ENCODE results near the gene ZNF385C. TPM values are rescaled to one million over a fixed set of nuclear protein-coding genes. Genes with fewer than 3 reads are reported as not detected.

The ZNF385C gene
- total RNA-seq, 1 experiment from 2014 or later: 3.7 TPM

GRCh38 chr17:42130310-42130936 lies 32.1 kb upstream of the ZNF385C start (continued):
- TF ChIP-seq ZNF423 (CRISPR knock-in tag; IDR thresholded peaks at IDR 0.05) (no peak), ZNF671 (CRISPR knock-in tag; IDR thresholded peaks at IDR 0.05) (no peak)
- TF ChIP-seq, protein P1, sequence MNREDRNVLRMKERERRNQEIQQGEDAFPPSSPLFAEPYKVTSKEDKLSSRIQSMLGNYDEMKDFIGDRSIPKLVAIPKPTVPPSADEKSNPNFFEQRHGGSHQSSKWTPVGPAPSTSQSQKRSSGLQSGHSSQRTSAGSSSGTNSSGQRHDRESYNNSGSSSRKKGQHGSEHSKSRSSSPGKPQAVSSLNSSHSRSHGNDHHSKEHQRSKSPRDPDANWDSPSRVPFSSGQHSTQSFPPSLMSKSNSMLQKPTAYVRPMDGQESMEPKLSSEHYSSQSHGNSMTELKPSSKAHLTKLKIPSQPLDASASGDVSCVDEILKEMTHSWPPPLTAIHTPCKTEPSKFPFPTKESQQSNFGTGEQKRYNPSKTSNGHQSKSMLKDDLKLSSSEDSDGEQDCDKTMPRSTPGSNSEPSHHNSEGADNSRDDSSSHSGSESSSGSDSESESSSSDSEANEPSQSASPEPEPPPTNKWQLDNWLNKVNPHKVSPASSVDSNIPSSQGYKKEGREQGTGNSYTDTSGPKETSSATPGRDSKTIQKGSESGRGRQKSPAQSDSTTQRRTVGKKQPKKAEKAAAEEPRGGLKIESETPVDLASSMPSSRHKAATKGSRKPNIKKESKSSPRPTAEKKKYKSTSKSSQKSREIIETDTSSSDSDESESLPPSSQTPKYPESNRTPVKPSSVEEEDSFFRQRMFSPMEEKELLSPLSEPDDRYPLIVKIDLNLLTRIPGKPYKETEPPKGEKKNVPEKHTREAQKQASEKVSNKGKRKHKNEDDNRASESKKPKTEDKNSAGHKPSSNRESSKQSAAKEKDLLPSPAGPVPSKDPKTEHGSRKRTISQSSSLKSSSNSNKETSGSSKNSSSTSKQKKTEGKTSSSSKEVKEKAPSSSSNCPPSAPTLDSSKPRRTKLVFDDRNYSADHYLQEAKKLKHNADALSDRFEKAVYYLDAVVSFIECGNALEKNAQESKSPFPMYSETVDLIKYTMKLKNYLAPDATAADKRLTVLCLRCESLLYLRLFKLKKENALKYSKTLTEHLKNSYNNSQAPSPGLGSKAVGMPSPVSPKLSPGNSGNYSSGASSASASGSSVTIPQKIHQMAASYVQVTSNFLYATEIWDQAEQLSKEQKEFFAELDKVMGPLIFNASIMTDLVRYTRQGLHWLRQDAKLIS (CRISPR knock-in tag; IDR thresholded peaks at IDR 0.05; ENCODE audit: borderline replicate concordance): no peak

DNA sequence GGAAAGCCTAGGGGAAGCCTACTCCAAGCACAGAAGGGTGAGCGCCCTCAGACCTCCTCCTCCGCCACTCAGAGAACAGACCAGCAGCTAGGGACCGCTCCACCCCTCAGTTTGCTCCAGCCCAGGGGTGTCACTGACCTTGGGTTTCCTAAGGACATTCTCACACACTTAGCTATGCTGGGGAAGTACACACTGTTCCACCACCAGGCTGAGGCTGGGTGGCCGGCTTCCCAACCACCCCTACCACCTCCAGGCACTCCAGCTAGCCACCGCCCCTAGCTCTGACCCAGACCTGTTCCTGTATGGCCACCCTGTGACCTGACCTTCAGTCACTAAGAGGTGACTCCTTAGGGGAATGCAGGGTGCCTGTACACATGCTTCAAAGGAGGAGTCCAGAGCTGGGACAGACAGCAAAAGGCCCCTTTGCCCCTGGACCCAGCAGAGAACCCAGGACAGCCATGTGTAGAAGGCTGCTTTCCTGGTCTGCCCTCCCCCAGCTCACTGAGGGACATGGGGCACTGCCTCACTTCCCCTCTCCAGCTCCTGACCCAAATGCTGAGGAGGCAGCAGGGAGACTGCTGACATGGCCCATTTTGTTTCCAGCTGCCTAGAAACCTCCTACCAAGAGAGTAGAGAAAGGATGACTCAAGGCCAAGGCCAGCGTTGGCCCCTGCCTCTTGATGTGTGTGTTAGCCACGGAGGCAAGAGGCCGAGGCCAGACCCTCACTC lies 31.0 kb upstream of the ZNF385C start:
- no peaks in the 10 kb centered on the region for H3K9me3 Mint-ChIP-seq
- peaks cover 44% of the 10 kb centered on the region for H3K36me3 Mint-ChIP-seq
- POLR2A ChIA-PET: no interaction called here
- ATAC-seq (no peak), DNase-seq (ENCODE audit: low spot score) (no peak)
- peaks cover 20% of the 10 kb centered on the region for H3K4me1 Mint-ChIP-seq
- TF ChIP-seq, protein P2, sequence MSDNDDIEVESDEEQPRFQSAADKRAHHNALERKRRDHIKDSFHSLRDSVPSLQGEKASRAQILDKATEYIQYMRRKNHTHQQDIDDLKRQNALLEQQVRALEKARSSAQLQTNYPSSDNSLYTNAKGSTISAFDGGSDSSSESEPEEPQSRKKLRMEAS (CRISPR knock-in tag; IDR thresholded peaks at IDR 0.05): no peak
- TF ChIP-seq FOXJ3 (CRISPR knock-in tag; IDR thresholded peaks at IDR 0.05; ENCODE audit: borderline replicate concordance): no peak
- no peak for TF ChIP-seq ELF4 (CRISPR knock-in tag; IDR thresholded peaks at IDR 0.05; ENCODE audit: low read depth)
- TF ChIP-seq, protein P3, sequence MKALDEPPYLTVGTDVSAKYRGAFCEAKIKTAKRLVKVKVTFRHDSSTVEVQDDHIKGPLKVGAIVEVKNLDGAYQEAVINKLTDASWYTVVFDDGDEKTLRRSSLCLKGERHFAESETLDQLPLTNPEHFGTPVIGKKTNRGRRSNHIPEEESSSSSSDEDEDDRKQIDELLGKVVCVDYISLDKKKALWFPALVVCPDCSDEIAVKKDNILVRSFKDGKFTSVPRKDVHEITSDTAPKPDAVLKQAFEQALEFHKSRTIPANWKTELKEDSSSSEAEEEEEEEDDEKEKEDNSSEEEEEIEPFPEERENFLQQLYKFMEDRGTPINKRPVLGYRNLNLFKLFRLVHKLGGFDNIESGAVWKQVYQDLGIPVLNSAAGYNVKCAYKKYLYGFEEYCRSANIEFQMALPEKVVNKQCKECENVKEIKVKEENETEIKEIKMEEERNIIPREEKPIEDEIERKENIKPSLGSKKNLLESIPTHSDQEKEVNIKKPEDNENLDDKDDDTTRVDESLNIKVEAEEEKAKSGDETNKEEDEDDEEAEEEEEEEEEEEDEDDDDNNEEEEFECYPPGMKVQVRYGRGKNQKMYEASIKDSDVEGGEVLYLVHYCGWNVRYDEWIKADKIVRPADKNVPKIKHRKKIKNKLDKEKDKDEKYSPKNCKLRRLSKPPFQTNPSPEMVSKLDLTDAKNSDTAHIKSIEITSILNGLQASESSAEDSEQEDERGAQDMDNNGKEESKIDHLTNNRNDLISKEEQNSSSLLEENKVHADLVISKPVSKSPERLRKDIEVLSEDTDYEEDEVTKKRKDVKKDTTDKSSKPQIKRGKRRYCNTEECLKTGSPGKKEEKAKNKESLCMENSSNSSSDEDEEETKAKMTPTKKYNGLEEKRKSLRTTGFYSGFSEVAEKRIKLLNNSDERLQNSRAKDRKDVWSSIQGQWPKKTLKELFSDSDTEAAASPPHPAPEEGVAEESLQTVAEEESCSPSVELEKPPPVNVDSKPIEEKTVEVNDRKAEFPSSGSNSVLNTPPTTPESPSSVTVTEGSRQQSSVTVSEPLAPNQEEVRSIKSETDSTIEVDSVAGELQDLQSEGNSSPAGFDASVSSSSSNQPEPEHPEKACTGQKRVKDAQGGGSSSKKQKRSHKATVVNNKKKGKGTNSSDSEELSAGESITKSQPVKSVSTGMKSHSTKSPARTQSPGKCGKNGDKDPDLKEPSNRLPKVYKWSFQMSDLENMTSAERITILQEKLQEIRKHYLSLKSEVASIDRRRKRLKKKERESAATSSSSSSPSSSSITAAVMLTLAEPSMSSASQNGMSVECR (CRISPR knock-in tag; IDR thresholded peaks at IDR 0.05; ENCODE audit: borderline replicate concordance): no peak
- TF ChIP-seq ZNF121 (CRISPR knock-in tag; IDR thresholded peaks at IDR 0.05): no peak
- no peak for TF ChIP-seq NR3C1 (CRISPR knock-in tag; conservative IDR thresholded peaks at IDR 0.05; ENCODE audit: low read depth)
- TF ChIP-seq, protein P4, sequence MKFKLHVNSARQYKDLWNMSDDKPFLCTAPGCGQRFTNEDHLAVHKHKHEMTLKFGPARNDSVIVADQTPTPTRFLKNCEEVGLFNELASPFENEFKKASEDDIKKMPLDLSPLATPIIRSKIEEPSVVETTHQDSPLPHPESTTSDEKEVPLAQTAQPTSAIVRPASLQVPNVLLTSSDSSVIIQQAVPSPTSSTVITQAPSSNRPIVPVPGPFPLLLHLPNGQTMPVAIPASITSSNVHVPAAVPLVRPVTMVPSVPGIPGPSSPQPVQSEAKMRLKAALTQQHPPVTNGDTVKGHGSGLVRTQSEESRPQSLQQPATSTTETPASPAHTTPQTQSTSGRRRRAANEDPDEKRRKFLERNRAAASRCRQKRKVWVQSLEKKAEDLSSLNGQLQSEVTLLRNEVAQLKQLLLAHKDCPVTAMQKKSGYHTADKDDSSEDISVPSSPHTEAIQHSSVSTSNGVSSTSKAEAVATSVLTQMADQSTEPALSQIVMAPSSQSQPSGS (CRISPR knock-in tag; IDR thresholded peaks at IDR 0.05; ENCODE audit: borderline replicate concordance, low read depth): no peak
- TF ChIP-seq, protein P5, sequence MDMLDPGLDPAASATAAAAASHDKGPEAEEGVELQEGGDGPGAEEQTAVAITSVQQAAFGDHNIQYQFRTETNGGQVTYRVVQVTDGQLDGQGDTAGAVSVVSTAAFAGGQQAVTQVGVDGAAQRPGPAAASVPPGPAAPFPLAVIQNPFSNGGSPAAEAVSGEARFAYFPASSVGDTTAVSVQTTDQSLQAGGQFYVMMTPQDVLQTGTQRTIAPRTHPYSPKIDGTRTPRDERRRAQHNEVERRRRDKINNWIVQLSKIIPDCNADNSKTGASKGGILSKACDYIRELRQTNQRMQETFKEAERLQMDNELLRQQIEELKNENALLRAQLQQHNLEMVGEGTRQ (CRISPR knock-in tag; IDR thresholded peaks at IDR 0.05): no peak
- no peak for TF ChIP-seq HMGXB4 (CRISPR knock-in tag; IDR thresholded peaks at IDR 0.05)
- TF ChIP-seq JAZF1 (CRISPR knock-in tag; IDR thresholded peaks at IDR 0.05): no peak
- no peak for TF ChIP-seq MYBL2 (CRISPR knock-in tag; IDR thresholded peaks at IDR 0.05)
- no peak for TF ChIP-seq ESRRA (CRISPR knock-in tag; IDR thresholded peaks at IDR 0.05; ENCODE audit: borderline replicate concordance)
- TF ChIP-seq, protein P6, sequence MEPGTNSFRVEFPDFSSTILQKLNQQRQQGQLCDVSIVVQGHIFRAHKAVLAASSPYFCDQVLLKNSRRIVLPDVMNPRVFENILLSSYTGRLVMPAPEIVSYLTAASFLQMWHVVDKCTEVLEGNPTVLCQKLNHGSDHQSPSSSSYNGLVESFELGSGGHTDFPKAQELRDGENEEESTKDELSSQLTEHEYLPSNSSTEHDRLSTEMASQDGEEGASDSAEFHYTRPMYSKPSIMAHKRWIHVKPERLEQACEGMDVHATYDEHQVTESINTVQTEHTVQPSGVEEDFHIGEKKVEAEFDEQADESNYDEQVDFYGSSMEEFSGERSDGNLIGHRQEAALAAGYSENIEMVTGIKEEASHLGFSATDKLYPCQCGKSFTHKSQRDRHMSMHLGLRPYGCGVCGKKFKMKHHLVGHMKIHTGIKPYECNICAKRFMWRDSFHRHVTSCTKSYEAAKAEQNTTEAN (CRISPR knock-in tag; IDR thresholded peaks at IDR 0.05): no peak
- TF ChIP-seq ZNF671 (CRISPR knock-in tag; IDR thresholded peaks at IDR 0.05): no peak
- no peak for TF ChIP-seq ZNF396 (CRISPR knock-in tag; IDR thresholded peaks at IDR 0.05; ENCODE audit: borderline replicate concordance)
- no peak overlapping the region for H3K27ac Mint-ChIP-seq
- CTCF ChIA-PET: interaction anchor here (0.6 to 2.6 kb wide), 9 partner anchors 9 to 398 kb away, joined by 3 to 16 read pairs (median 4); partner anchors contain the start of genes DHX58, GHDC and KAT2A
- H3K4me3 Mint-ChIP-seq: no peak overlapping the region
- no peaks in the 10 kb centered on the region for H3K27me3 Mint-ChIP-seq (ENCODE audit: low read depth)
